Neural cell (in vitro differentiated cells): ENCODE data around the gene ARL15.

Source experiments
- EP300 ChIP-seq: fragments of 450-650 bp; conservative IDR thresholded peaks from 2 replicates; pipeline ENCODE4 v1.6.1; 2014; ENCODE audit warnings: antibody characterized with exemption, mild to moderate bottlenecking, moderate library complexity; ENCODE audit not compliant: poor library complexity, severe bottlenecking
- EZH2 ChIP-seq: fragments of 200-600, 300-800 bp; shearing (Covaris generic), sonication (generic); IDR thresholded peaks from 2 replicates; pipeline ENCODE4 v1.6.1; 2014; ENCODE audit warnings: antibody characterized with exemption, low read length, borderline replicate concordance, mild to moderate bottlenecking; ENCODE audit not compliant: insufficient read depth, poor library complexity, severe bottlenecking
- POLR2AphosphoS5 ChIP-seq: IDR thresholded peaks from 2 replicates; pipeline ENCODE4 v1.6.1; 2012
- RAD21 ChIP-seq: fragments of 450-650 bp; conservative IDR thresholded peaks from 2 replicates; pipeline ENCODE4 v1.6.1; 2014; ENCODE audit warnings: antibody characterized with exemption, mild to moderate bottlenecking, moderate library complexity
- TF ChIP-seq, protein P1 (sequence below): IDR thresholded peaks from 2 replicates; pipeline ENCODE4 v1.6.1; 2012; ENCODE audit warnings: borderline replicate concordance
- TF ChIP-seq, protein P2 (sequence below): fragments of 450-650 bp; IDR thresholded peaks from 2 replicates; pipeline ENCODE4 v1.5.1; 2014; ENCODE audit warnings: antibody characterized with exemption, mild to moderate bottlenecking, moderate library complexity; ENCODE audit not compliant: poor library complexity, severe bottlenecking

DNA sequence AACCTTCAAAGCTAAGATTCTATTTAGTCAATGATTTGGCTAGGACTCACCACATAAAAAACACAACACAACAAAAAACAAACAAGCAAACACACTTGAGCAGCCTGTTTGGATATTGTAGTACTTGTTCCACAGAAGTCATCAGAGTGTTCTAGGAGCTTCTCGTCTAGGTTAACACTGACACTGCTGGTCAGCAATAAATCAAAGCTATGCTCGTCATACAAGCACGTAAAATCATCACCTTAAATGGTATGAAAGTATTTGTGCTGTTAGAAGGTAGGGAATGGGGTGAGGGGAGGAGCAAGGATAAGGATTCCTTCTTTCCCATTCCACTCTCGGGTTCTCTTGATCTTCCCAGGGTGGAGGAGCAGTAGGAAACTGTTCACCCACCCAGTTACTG, 88.0 kb downstream of the ARL15 start:
- TF ChIP-seq, protein P1, sequence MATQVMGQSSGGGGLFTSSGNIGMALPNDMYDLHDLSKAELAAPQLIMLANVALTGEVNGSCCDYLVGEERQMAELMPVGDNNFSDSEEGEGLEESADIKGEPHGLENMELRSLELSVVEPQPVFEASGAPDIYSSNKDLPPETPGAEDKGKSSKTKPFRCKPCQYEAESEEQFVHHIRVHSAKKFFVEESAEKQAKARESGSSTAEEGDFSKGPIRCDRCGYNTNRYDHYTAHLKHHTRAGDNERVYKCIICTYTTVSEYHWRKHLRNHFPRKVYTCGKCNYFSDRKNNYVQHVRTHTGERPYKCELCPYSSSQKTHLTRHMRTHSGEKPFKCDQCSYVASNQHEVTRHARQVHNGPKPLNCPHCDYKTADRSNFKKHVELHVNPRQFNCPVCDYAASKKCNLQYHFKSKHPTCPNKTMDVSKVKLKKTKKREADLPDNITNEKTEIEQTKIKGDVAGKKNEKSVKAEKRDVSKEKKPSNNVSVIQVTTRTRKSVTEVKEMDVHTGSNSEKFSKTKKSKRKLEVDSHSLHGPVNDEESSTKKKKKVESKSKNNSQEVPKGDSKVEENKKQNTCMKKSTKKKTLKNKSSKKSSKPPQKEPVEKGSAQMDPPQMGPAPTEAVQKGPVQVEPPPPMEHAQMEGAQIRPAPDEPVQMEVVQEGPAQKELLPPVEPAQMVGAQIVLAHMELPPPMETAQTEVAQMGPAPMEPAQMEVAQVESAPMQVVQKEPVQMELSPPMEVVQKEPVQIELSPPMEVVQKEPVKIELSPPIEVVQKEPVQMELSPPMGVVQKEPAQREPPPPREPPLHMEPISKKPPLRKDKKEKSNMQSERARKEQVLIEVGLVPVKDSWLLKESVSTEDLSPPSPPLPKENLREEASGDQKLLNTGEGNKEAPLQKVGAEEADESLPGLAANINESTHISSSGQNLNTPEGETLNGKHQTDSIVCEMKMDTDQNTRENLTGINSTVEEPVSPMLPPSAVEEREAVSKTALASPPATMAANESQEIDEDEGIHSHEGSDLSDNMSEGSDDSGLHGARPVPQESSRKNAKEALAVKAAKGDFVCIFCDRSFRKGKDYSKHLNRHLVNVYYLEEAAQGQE, result no peak
- TF ChIP-seq EZH2 (no peak), EP300 (no peak), RAD21 (no peak), POLR2AphosphoS5 (no peak)
- TF ChIP-seq, protein P2, sequence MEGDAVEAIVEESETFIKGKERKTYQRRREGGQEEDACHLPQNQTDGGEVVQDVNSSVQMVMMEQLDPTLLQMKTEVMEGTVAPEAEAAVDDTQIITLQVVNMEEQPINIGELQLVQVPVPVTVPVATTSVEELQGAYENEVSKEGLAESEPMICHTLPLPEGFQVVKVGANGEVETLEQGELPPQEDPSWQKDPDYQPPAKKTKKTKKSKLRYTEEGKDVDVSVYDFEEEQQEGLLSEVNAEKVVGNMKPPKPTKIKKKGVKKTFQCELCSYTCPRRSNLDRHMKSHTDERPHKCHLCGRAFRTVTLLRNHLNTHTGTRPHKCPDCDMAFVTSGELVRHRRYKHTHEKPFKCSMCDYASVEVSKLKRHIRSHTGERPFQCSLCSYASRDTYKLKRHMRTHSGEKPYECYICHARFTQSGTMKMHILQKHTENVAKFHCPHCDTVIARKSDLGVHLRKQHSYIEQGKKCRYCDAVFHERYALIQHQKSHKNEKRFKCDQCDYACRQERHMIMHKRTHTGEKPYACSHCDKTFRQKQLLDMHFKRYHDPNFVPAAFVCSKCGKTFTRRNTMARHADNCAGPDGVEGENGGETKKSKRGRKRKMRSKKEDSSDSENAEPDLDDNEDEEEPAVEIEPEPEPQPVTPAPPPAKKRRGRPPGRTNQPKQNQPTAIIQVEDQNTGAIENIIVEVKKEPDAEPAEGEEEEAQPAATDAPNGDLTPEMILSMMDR, result no peak
